PC-9 (cell line): ENCODE measurements around the gene PTPRM.

Experiments
- EZH2 ChIP-seq: fragments of 200-600 bp; sonication (generic); IDR thresholded peaks from 2 replicates; pipeline ENCODE4 v1.8.0; 2017; ENCODE audit warnings: antibody characterized with exemption, low read depth
- TF ChIP-seq, protein P1 (sequence below): fragments of 200-600 bp; sonication (generic); conservative IDR thresholded peaks from 2 replicates; pipeline ENCODE4 v1.6.1; 2017; ENCODE audit warnings: mixed run types, antibody characterized with exemption, mild to moderate bottlenecking, moderate library complexity

- TF ChIP-seq, protein P1, sequence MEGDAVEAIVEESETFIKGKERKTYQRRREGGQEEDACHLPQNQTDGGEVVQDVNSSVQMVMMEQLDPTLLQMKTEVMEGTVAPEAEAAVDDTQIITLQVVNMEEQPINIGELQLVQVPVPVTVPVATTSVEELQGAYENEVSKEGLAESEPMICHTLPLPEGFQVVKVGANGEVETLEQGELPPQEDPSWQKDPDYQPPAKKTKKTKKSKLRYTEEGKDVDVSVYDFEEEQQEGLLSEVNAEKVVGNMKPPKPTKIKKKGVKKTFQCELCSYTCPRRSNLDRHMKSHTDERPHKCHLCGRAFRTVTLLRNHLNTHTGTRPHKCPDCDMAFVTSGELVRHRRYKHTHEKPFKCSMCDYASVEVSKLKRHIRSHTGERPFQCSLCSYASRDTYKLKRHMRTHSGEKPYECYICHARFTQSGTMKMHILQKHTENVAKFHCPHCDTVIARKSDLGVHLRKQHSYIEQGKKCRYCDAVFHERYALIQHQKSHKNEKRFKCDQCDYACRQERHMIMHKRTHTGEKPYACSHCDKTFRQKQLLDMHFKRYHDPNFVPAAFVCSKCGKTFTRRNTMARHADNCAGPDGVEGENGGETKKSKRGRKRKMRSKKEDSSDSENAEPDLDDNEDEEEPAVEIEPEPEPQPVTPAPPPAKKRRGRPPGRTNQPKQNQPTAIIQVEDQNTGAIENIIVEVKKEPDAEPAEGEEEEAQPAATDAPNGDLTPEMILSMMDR = no peak
- no peak for TF ChIP-seq EZH2
Observed at GRCh38 chr18:8050616-8051329, 483.7 kb downstream of the PTPRM start.
